Right lobe of liver (tissue), 4 donors: ENCODE measurements around the gene KCNB1.

Experiments used
- POLR2A ChIP-seq: fragments of 450-650 bp; IDR thresholded peaks from one replicate; pipeline ENCODE4 v1.6.1; 2017; ENCODE audit warnings: antibody characterized with exemption, mild to moderate bottlenecking
- TF ChIP-seq, protein P1 (sequence below), 4 donors: fragments of 200-600 bp in 3 of 4; fragments of 450-650 bp in 1 of 4; IDR thresholded peaks; one replicate each; pipeline versions ENCODE4 v1.5.1 to v1.8.0; 2016 to 2022; ENCODE audit warnings: antibody characterized with exemption in 4 of 4, mild to moderate bottlenecking in 2 of 4
- donor health status: DM: no; HTN: no; CAD: no.
- donor health status: DM: no; HTN: no; CAD: no.
- donor health status: DM: no; HTN: yes; CAD: no.

DNA sequence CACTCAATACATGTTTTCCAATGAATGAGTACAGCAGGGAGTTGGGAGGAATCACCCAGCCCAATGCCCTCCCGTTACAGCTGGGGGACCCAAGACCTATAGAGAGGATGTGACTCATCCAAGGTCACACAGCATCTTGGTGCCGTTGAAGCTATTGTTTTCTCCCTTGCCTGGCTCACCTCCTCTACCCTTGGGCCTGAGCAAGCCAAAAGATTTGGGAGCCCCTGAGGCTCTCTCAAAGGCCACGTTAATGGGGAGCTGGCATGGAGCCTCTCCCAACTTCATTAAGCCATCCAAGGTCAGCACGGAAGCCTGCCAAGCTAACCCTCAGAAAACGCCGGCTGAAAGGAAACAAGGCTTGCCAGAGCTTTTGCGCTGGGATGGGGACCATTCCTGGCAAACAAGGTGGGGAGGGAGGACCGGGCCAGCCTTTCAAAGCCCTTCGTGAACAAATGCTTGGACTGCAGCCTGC lies 30.4 kb downstream of the KCNB1 start:
- TF ChIP-seq, protein P1, sequence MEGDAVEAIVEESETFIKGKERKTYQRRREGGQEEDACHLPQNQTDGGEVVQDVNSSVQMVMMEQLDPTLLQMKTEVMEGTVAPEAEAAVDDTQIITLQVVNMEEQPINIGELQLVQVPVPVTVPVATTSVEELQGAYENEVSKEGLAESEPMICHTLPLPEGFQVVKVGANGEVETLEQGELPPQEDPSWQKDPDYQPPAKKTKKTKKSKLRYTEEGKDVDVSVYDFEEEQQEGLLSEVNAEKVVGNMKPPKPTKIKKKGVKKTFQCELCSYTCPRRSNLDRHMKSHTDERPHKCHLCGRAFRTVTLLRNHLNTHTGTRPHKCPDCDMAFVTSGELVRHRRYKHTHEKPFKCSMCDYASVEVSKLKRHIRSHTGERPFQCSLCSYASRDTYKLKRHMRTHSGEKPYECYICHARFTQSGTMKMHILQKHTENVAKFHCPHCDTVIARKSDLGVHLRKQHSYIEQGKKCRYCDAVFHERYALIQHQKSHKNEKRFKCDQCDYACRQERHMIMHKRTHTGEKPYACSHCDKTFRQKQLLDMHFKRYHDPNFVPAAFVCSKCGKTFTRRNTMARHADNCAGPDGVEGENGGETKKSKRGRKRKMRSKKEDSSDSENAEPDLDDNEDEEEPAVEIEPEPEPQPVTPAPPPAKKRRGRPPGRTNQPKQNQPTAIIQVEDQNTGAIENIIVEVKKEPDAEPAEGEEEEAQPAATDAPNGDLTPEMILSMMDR (IDR thresholded peaks at IDR 0.05), result no peak
- no peak for TF ChIP-seq POLR2A
